Measurements from ENCODE around the gene MAP3K20.
"Not testable (repeated sequence)": the region's sequence is repeated elsewhere in the genome, so short reads cannot be mapped to it uniquely, and the experiment has no call there.

GRCh38 chr2:173309370-173309769, 233.7 kb downstream of the MAP3K20 start:
- TF ChIP-seq CTCF, POLR2A (IDR thresholded peaks at IDR 0.05): not testable (repeated sequence)
